Body of pancreas (tissue), 4 donors: ENCODE data around the gene ALG14.

Source experiments
- CTCF ChIP-seq, 7 experiments: fragments of 450-650 bp in 4 of 7; fragments of 200-600 bp in 3 of 7; sonication (generic) in 3 of 7; IDR thresholded peaks; one replicate each; pipeline ENCODE4 v1.5.1; 2016 to 2019; ENCODE audit warnings: antibody characterized with exemption in 7 of 7
- POLR2A ChIP-seq, 3 donors: fragments of 450-650 bp; IDR thresholded peaks; one replicate each; pipeline ENCODE4 v1.6.1; 2016; ENCODE audit warnings: antibody characterized with exemption in 3 of 3, mild to moderate bottlenecking in 2 of 3

- TF ChIP-seq CTCF (IDR thresholded peaks at IDR 0.05) (no peak), POLR2A (IDR thresholded peaks at IDR 0.05) (no peak)
These were observed 49.2 kb downstream of the ALG14 start for GRCh38 chr1:95023399-95024043.
